ENCODE results near the gene ABLIM1. TPM values are rescaled to one million over a fixed set of nuclear protein-coding genes. Genes with fewer than 3 reads are reported as not detected.
A peak's percentile ranks its signal among the peaks of the same experiment; 100 is the strongest.

The ABLIM1 gene
- total and polyA plus RNA-seq, 2 of the 13 experiments (the other 11 are each of a cell fraction or from before 2014, with no cell fraction given), result 59.4 to 92.7 TPM

DNA sequence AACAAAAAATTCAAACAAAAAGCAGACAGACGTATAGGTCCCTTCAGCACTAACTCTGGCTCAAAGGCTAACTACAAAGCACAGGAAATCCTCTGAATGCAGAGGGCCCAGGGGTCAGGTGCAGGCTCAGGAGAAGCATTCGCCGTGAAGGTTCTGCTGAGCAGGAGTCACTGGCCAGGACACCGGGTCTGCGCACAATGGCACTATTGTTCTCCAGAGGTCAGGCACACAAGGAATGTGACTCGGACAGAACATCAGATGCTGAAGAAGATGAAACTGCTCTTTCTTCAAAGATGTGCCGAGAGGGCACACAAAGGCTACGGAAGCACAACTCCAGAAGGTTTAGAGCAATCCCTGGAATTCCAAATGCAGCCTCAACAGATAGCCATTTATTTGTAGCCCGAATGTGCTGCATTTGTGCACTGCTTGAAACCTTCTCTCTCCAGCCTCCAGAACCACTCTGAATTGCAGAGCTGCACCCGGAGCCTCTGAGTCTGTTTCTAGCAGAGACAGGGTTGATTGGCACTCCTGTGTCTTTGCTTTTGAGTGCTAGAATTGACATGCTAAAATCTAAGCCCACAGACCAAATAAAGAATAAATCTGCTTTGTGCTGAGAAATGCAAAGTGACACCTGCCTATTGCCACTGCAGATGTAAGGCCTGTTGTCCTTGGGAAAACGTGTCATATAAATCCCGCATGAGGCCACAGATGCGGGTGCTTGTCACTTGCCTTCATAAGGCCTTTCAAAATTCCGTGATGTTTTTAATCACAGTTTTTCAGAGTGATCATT is 168.4 kb downstream of the ABLIM1 start (continued):
- TF ChIP-seq ETV5 (CRISPR knock-in tag; IDR thresholded peaks at IDR 0.05; ENCODE audit: borderline replicate concordance) (peak; percentile 97), ZNF615 (CRISPR knock-in tag; IDR thresholded peaks at IDR 0.05; ENCODE audit: borderline replicate concordance) (no peak), ERF (CRISPR knock-in tag; IDR thresholded peaks at IDR 0.05) (peak; percentile 68; the same call in 1 of the 2 replicates), NFIC (IDR thresholded peaks at IDR 0.05; ENCODE audit: low read length) (peak; percentile 97), PAF1 (CRISPR knock-in tag; IDR thresholded peaks at IDR 0.05) (no peak), ZKSCAN8 (CRISPR knock-in tag; IDR thresholded peaks at IDR 0.05; ENCODE audit: borderline replicate concordance) (peak; percentile 64; the same call in 1 of the 2 replicates), ZNF878 (CRISPR knock-in tag; IDR thresholded peaks at IDR 0.05) (no peak), MTA3 (CRISPR knock-in tag; IDR thresholded peaks at IDR 0.05) (no peak), ONECUT2 (CRISPR knock-in tag; IDR thresholded peaks at IDR 0.05) (no peak), TCF7L2 (IDR thresholded peaks at IDR 0.05; ENCODE audit: low read depth, low read length) (peak; percentile 67), FOSL2 (CRISPR knock-in tag; IDR thresholded peaks at IDR 0.05) (peak; percentile 80), ZNF317 (CRISPR knock-in tag; IDR thresholded peaks at IDR 0.05) (peak; percentile 72), GABPA (IDR thresholded peaks at IDR 0.05; ENCODE audit: low read depth, low read length) (no peak), GABPA (CRISPR knock-in tag; IDR thresholded peaks at IDR 0.05; ENCODE audit: low read depth) (peak; percentile 72), PCBP2 (optimal IDR thresholded peaks at IDR 0.05; ENCODE audit: low read depth, low read length, poor library complexity, severe bottlenecking) (no peak), ZNF564 (CRISPR knock-in tag; IDR thresholded peaks at IDR 0.05) (no peak), ZBTB1 (CRISPR knock-in tag; IDR thresholded peaks at IDR 0.05; ENCODE audit: borderline replicate concordance) (no peak), ATM (IDR thresholded peaks at IDR 0.05; ENCODE audit: borderline replicate concordance) (no peak), ZNF543 (CRISPR knock-in tag; IDR thresholded peaks at IDR 0.05) (no peak)
- TF ChIP-seq, protein P1, sequence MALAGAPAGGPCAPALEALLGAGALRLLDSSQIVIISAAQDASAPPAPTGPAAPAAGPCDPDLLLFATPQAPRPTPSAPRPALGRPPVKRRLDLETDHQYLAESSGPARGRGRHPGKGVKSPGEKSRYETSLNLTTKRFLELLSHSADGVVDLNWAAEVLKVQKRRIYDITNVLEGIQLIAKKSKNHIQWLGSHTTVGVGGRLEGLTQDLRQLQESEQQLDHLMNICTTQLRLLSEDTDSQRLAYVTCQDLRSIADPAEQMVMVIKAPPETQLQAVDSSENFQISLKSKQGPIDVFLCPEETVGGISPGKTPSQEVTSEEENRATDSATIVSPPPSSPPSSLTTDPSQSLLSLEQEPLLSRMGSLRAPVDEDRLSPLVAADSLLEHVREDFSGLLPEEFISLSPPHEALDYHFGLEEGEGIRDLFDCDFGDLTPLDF (CRISPR knock-in tag; IDR thresholded peaks at IDR 0.05), result no peak
- TF ChIP-seq, protein P2, sequence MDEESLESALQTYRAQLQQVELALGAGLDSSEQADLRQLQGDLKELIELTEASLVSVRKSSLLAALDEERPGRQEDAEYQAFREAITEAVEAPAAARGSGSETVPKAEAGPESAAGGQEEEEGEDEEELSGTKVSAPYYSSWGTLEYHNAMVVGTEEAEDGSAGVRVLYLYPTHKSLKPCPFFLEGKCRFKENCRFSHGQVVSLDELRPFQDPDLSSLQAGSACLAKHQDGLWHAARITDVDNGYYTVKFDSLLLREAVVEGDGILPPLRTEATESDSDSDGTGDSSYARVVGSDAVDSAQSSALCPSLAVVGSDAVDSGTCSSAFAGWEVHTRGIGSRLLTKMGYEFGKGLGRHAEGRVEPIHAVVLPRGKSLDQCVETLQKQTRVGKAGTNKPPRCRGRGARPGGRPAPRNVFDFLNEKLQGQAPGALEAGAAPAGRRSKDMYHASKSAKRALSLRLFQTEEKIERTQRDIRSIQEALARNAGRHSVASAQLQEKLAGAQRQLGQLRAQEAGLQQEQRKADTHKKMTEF (CRISPR knock-in tag; IDR thresholded peaks at IDR 0.05), result peak; percentile 91
- TF ChIP-seq, protein P3, sequence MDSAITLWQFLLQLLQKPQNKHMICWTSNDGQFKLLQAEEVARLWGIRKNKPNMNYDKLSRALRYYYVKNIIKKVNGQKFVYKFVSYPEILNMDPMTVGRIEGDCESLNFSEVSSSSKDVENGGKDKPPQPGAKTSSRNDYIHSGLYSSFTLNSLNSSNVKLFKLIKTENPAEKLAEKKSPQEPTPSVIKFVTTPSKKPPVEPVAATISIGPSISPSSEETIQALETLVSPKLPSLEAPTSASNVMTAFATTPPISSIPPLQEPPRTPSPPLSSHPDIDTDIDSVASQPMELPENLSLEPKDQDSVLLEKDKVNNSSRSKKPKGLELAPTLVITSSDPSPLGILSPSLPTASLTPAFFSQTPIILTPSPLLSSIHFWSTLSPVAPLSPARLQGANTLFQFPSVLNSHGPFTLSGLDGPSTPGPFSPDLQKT (CRISPR knock-in tag; IDR thresholded peaks at IDR 0.05; ENCODE audit: borderline replicate concordance), result no peak
- TF ChIP-seq, protein P4, sequence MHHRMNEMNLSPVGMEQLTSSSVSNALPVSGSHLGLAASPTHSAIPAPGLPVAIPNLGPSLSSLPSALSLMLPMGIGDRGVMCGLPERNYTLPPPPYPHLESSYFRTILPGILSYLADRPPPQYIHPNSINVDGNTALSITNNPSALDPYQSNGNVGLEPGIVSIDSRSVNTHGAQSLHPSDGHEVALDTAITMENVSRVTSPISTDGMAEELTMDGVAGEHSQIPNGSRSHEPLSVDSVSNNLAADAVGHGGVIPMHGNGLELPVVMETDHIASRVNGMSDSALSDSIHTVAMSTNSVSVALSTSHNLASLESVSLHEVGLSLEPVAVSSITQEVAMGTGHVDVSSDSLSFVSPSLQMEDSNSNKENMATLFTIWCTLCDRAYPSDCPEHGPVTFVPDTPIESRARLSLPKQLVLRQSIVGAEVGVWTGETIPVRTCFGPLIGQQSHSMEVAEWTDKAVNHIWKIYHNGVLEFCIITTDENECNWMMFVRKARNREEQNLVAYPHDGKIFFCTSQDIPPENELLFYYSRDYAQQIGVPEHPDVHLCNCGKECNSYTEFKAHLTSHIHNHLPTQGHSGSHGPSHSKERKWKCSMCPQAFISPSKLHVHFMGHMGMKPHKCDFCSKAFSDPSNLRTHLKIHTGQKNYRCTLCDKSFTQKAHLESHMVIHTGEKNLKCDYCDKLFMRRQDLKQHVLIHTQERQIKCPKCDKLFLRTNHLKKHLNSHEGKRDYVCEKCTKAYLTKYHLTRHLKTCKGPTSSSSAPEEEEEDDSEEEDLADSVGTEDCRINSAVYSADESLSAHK (CRISPR knock-in tag; IDR thresholded peaks at IDR 0.05; ENCODE audit: borderline replicate concordance), result no peak

All from HepG2 (cell line).